ENCODE data around the gene MYL5. TPM values are rescaled to one million over a fixed set of nuclear protein-coding genes. Genes with fewer than 3 reads are reported as not detected.

Gene MYL5
- total and polyA plus RNA-seq, 3 donors from 2014 or later = 33.9 to 45.0 (median 34.2) TPM

- H3K9me3 ChIP-seq = no peaks in the 10 kb centered on the region
- 70 to 78% methylated on average over 8 of the region's 8 CpGs for WGBS, 2 donors
- H3K27ac ChIP-seq = no peak overlapping the region
- peaks cover 27% of the 10 kb centered on the region for H3K4me1 ChIP-seq
- TF ChIP-seq POLR2A (IDR thresholded peaks at IDR 0.05) (no peak), CTCF (IDR thresholded peaks at IDR 0.05) (no peak)
- H3K27me3 ChIP-seq = no peaks in the 10 kb centered on the region
- H3K4me3 ChIP-seq = no peak overlapping the region
- DNase-seq = no peak
- no peaks in the 10 kb centered on the region for H3K36me3 ChIP-seq (ENCODE audit: low read depth, missing control alignments)
- intact Hi-C loops (cut with DNase I; ENCODE audit: low total_unique reads) = no loop called here
These were observed 44.1 kb downstream of the MYL5 start for GRCh38 chr4:718460-718859.

- no peaks in the 10 kb centered on the region for H3K36me3 ChIP-seq (ENCODE audit: low read depth, missing control alignments)
- TF ChIP-seq POLR2A (IDR thresholded peaks at IDR 0.05) (no peak), CTCF (IDR thresholded peaks at IDR 0.05) (no peak)
- DNase-seq = no peak
- H3K4me3 ChIP-seq = no peak overlapping the region
- WGBS, 2 donors = 94 to 95% methylated on average over 41 to 59 of the region's 59 CpGs
- peak overlapping the region; percentile 22 to 72 for H3K27ac ChIP-seq
- intact Hi-C loops (cut with DNase I; ENCODE audit: low total_unique reads) = no loop called here
- H3K27me3 ChIP-seq = no peaks in the 10 kb centered on the region
- H3K9me3 ChIP-seq = no peaks in the 10 kb centered on the region
- peaks cover 35% of the 10 kb centered on the region for H3K4me1 ChIP-seq
These were observed 45.9 kb downstream of the MYL5 start for GRCh38 chr4:720111-720860.

GRCh38 chr4:721261-722168 is 47.2 kb downstream of the MYL5 start:
- H3K4me1 ChIP-seq = peaks cover 44% of the 10 kb centered on the region
- intact Hi-C loops (cut with DNase I; ENCODE audit: low total_unique reads) = no loop called here
- no peak for TF ChIP-seq CTCF (IDR thresholded peaks at IDR 0.05)
- no peak for TF ChIP-seq POLR2A (IDR thresholded peaks at IDR 0.05)
- 44 to 45% methylated on average over 29 to 31 of the region's 31 CpGs for WGBS, 2 donors
- H3K27me3 ChIP-seq = no peaks in the 10 kb centered on the region
- no peak overlapping the region for H3K4me3 ChIP-seq
- no peaks in the 10 kb centered on the region for H3K36me3 ChIP-seq (ENCODE audit: low read depth, missing control alignments)
- DNase-seq = peak; percentile 89
- no peaks in the 10 kb centered on the region for H3K9me3 ChIP-seq
- peak overlapping the region; percentile 22 to 72 for H3K27ac ChIP-seq

GRCh38 chr4:722169-722725 is 47.9 kb downstream of the MYL5 start:
- no peaks in the 10 kb centered on the region for H3K27me3 ChIP-seq
- intact Hi-C loops (cut with DNase I; ENCODE audit: low total_unique reads) = no loop called here
- no peak overlapping the region for H3K4me3 ChIP-seq
- no peaks in the 10 kb centered on the region for H3K9me3 ChIP-seq
- peaks cover 52% of the 10 kb centered on the region for H3K4me1 ChIP-seq
- no peak overlapping the region for H3K27ac ChIP-seq
- H3K36me3 ChIP-seq (ENCODE audit: low read depth, missing control alignments) = no peaks in the 10 kb centered on the region
- no peak for DNase-seq
- TF ChIP-seq POLR2A (IDR thresholded peaks at IDR 0.05) (no peak), CTCF (IDR thresholded peaks at IDR 0.05) (no peak)
- 83 to 84% methylated on average over 46 to 47 of the region's 47 CpGs for WGBS, 2 donors
